Measurements from ENCODE around the gene SERTAD3.

GRCh38 chr19:40486017-40486416 lies 41.9 kb upstream of the SERTAD3 start:
- TF ChIP-seq POLR2AphosphoS5 (IDR thresholded peaks at IDR 0.05; ENCODE audit: low read depth, low read length) (no peak), REST (IDR thresholded peaks at IDR 0.05; ENCODE audit: insufficient read depth in 1 of 2, low read depth in 2 of 2, low read length in 2 of 2) (no peak), TAF1 (IDR thresholded peaks at IDR 0.05; ENCODE audit: borderline replicate concordance, insufficient read depth, low read length) (no peak)

Measured in PFSK-1 (cell line).